ENCODE results near the gene PLXNA4.

PLXNA4 gene

DNA sequence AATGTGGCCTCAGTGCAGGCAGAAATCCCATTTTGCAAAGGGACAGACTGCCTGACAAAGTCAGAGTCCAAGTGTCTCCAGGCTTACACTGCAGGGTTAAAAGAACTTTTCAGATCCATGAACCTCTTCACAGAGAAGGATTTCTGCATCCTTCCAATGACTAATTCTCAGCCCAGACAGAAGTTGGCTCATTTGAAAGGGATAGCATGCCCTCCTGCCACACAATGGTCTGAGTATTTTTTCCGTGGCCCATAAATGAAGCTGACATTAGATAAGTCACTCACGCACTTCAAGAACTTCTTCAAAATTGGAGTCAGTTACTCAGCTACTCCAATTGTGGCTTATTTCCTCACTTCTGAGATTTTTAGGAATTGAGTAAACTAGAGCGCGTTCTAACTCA lies 170.2 kb downstream of the PLXNA4 start:
- CTCF ChIA-PET = no interaction called here
- DNase-seq (ENCODE audit: extremely low spot score) = no peak
- no peak for TF ChIP-seq ZNF384 (IDR thresholded peaks at IDR 0.05)
- TF ChIP-seq CTBP1 (IDR thresholded peaks at IDR 0.05; ENCODE audit: borderline replicate concordance) = no peak
- TF ChIP-seq FOXK2 (IDR thresholded peaks at IDR 0.05) = no peak
- no peak for TF ChIP-seq ARNT (IDR thresholded peaks at IDR 0.05)
- no peak for TF ChIP-seq FOXA1 (IDR thresholded peaks at IDR 0.05)
- TF ChIP-seq BHLHE40 (IDR thresholded peaks at IDR 0.05; ENCODE audit: borderline replicate concordance) = no peak
- no peak for TF ChIP-seq FOXM1 (IDR thresholded peaks at IDR 0.05; ENCODE audit: borderline replicate concordance)
- no peak for TF ChIP-seq TARDBP (IDR thresholded peaks at IDR 0.05)
- POLR2A ChIA-PET = no interaction called here

DNA sequence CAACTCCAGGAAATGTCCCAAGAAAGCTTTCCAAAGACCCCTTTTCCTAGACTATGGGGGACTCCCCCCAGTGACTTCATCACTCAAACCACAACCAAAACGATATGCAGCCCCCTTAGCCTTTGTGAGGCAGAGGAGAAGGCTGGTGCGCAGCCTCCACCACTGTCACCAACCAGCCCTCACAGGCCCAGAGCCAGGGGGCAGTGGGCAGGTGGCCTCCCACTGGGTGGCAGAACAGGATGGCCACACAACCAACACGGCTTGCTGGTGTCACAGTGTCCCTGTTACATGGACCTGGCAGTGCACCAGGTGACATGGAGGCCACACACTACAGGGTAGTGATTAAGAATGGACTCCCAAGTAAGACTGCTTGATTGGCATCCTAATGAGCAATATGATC lies 172.0 kb downstream of the PLXNA4 start:
- ChIA-PET CTCF (no interaction called here), POLR2A (no interaction called here)
- TF ChIP-seq BHLHE40 (IDR thresholded peaks at IDR 0.05; ENCODE audit: borderline replicate concordance) (no peak), TARDBP (IDR thresholded peaks at IDR 0.05) (no peak), NFRKB (IDR thresholded peaks at IDR 0.05) (no peak), FOXK2 (IDR thresholded peaks at IDR 0.05) (no peak), SP1 (IDR thresholded peaks at IDR 0.05) (no peak), ARNT (IDR thresholded peaks at IDR 0.05) (no peak), SUZ12 (IDR thresholded peaks at IDR 0.05) (no peak), ELF4 (IDR thresholded peaks at IDR 0.05) (no peak), FOXM1 (IDR thresholded peaks at IDR 0.05; ENCODE audit: borderline replicate concordance) (no peak), L3MBTL2 (conservative IDR thresholded peaks at IDR 0.05) (no peak), CTBP1 (IDR thresholded peaks at IDR 0.05; ENCODE audit: borderline replicate concordance) (no peak)
- no peak for DNase-seq (ENCODE audit: extremely low spot score)

DNA sequence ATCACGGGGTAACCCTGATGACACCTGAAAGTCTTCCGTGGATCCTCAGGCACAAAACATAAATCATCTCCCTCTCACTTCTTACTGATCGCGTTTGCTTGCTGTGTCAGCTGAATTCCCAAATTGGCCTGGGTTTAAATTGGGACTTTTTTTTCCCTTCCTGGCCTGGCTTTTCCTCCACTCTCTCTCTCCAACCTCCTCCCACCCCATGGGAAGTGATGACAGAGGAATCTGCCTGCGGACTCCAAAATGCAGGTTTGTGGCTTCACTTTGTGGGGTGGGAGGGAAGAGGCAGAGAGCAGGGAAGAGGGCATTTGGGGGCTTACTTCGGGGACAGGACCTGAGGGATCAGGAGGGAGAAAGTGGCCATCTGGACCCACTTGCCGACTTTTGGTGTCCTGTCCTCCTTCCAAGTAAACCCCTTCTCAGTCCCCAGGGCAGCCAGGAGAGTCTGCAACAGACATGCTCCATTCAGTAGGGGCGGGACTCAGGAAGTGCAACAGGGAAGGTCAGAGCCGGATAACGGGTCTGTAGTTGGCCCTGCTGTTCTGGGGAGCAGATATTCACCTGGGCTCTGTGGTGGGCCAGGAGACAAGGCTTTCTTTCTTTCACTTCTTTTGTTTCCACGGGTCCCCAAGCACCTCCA lies 172.7 kb downstream of the PLXNA4 start:
- DNase-seq (ENCODE audit: extremely low spot score) = no peak
- CTCF ChIA-PET = no interaction called here
- TF ChIP-seq FOXA1 (IDR thresholded peaks at IDR 0.05) (no peak), NFRKB (IDR thresholded peaks at IDR 0.05) (no peak), SP1 (IDR thresholded peaks at IDR 0.05) (no peak), SUZ12 (IDR thresholded peaks at IDR 0.05) (no peak), TARDBP (IDR thresholded peaks at IDR 0.05) (no peak), ELF4 (IDR thresholded peaks at IDR 0.05) (no peak), BHLHE40 (IDR thresholded peaks at IDR 0.05; ENCODE audit: borderline replicate concordance) (no peak), ZNF384 (IDR thresholded peaks at IDR 0.05) (no peak), FOXM1 (IDR thresholded peaks at IDR 0.05; ENCODE audit: borderline replicate concordance) (no peak), LEF1 (IDR thresholded peaks at IDR 0.05; ENCODE audit: borderline replicate concordance) (no peak), L3MBTL2 (conservative IDR thresholded peaks at IDR 0.05) (no peak), CTBP1 (IDR thresholded peaks at IDR 0.05; ENCODE audit: borderline replicate concordance) (no peak), ARNT (IDR thresholded peaks at IDR 0.05) (no peak)
- TF ChIP-seq, protein P1, sequence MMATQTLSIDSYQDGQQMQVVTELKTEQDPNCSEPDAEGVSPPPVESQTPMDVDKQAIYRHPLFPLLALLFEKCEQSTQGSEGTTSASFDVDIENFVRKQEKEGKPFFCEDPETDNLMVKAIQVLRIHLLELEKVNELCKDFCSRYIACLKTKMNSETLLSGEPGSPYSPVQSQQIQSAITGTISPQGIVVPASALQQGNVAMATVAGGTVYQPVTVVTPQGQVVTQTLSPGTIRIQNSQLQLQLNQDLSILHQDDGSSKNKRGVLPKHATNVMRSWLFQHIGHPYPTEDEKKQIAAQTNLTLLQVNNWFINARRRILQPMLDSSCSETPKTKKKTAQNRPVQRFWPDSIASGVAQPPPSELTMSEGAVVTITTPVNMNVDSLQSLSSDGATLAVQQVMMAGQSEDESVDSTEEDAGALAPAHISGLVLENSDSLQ (IDR thresholded peaks at IDR 0.05) = no peak
- POLR2A ChIA-PET = no interaction called here

DNA sequence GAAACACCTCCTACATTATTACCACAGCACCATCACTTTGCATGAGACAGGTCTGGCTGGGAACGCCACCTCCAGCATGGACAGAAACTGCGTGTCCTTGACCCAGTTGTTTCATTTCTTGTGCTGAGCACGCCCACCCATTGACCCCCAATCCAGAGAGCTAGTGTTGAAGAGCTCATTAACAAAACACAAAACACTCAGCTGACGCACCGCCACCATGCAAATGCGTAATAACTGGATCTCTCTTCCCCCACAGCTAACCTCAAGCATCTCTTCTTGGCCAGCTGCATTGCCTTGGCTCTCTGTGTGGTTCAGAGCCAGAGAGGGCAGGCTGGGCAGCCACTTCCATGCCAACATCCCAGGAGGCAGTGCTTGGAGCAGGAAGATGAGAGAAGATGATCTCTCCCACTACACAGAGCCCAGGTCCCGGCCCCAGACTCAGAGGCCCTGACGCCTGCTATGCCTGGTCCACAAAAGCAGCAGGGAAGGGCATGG lies 173.5 kb downstream of the PLXNA4 start:
- no peak for DNase-seq (ENCODE audit: extremely low spot score)
- CTCF ChIA-PET = no interaction called here
- TF ChIP-seq ZNF384 (IDR thresholded peaks at IDR 0.05) (no peak), NFRKB (IDR thresholded peaks at IDR 0.05) (no peak), LEF1 (IDR thresholded peaks at IDR 0.05; ENCODE audit: borderline replicate concordance) (no peak), ARNT (IDR thresholded peaks at IDR 0.05) (no peak), SP1 (IDR thresholded peaks at IDR 0.05) (no peak), FOXM1 (IDR thresholded peaks at IDR 0.05; ENCODE audit: borderline replicate concordance) (no peak)
- POLR2A ChIA-PET = no interaction called here

DNA sequence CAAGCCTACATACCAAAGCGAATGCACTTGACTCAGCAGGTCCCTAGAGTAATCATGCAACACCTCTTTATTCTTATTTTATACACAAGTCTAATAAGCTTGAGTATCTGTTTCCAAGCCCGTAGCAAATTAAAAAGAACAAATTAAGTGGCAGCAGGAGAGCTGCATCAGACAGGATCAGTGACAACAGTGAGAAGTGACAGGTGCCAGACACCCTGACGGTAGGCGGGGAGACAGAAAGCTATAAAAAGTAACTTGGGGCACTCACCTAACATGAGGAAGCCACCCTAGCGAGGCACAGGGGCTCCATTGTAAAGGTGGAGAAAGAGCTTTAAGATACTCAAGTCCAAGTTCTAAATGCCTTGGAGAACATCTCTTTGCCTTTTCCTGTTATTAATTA lies 174.2 kb downstream of the PLXNA4 start:
- TF ChIP-seq HDGF (IDR thresholded peaks at IDR 0.05; ENCODE audit: borderline replicate concordance) (no peak), FOXM1 (IDR thresholded peaks at IDR 0.05; ENCODE audit: borderline replicate concordance) (no peak), ZNF384 (IDR thresholded peaks at IDR 0.05) (no peak), FOXK2 (IDR thresholded peaks at IDR 0.05) (no peak), BHLHE40 (IDR thresholded peaks at IDR 0.05; ENCODE audit: borderline replicate concordance) (no peak), CTBP1 (IDR thresholded peaks at IDR 0.05; ENCODE audit: borderline replicate concordance) (no peak), SP1 (IDR thresholded peaks at IDR 0.05) (no peak), FOXA1 (IDR thresholded peaks at IDR 0.05) (no peak)
- no peak for DNase-seq (ENCODE audit: extremely low spot score)
- CTCF ChIA-PET = interaction anchor here (0.6 kb wide), 1 partner anchor 147 kb away, joined by 4 read pairs; no protein-coding TSS in a partner anchor
- POLR2A ChIA-PET = no interaction called here

DNA sequence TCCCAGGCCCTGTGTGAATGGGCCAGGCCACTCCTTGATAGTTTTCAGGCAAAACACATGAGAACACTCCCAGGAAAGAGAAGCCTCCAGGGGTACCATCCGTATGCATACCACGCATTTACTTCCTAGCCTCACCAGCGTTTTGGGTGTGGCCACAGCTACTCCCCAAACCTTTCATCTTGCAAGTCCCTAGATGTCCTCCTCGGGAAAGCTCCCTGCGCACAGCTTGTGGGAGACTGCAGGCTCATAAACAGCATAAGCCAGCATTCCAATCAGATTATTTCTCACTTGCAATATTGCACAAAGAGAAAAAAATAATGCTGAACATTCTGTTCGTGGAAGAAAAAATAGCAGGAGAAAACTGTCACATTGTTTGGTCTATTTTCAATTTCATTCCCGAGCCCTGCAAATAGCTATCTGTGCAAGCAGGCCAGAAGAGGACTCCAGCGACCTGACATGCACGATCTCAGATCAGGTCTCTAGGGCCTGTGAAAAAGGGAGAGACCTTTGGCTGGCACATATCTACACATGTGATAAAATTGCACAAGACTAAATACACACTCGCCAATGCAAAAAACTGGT lies 175.6 kb downstream of the PLXNA4 start:
- ChIA-PET POLR2A (no interaction called here), CTCF (no interaction called here)
- no peak for TF ChIP-seq ZNF384 (IDR thresholded peaks at IDR 0.05)
- TF ChIP-seq SUZ12 (IDR thresholded peaks at IDR 0.05) = no peak
- no peak for TF ChIP-seq FOXA1 (IDR thresholded peaks at IDR 0.05)
- no peak for TF ChIP-seq L3MBTL2 (conservative IDR thresholded peaks at IDR 0.05)
- no peak for TF ChIP-seq FOXK2 (IDR thresholded peaks at IDR 0.05)
- TF ChIP-seq LEF1 (IDR thresholded peaks at IDR 0.05; ENCODE audit: borderline replicate concordance) = no peak
- no peak for TF ChIP-seq BHLHE40 (IDR thresholded peaks at IDR 0.05; ENCODE audit: borderline replicate concordance)
- TF ChIP-seq ARNT (IDR thresholded peaks at IDR 0.05) = no peak
- no peak for TF ChIP-seq NFRKB (IDR thresholded peaks at IDR 0.05)
- no peak for TF ChIP-seq CTBP1 (IDR thresholded peaks at IDR 0.05; ENCODE audit: borderline replicate concordance)
- TF ChIP-seq SP1 (IDR thresholded peaks at IDR 0.05) = no peak
- no peak for TF ChIP-seq FOXM1 (IDR thresholded peaks at IDR 0.05; ENCODE audit: borderline replicate concordance)
- no peak for TF ChIP-seq TARDBP (IDR thresholded peaks at IDR 0.05)
- TF ChIP-seq HDGF (IDR thresholded peaks at IDR 0.05; ENCODE audit: borderline replicate concordance) = no peak
- TF ChIP-seq, protein P1 (IDR thresholded peaks at IDR 0.05) = no peak
- no peak for TF ChIP-seq ELF4 (IDR thresholded peaks at IDR 0.05)
- no peak for DNase-seq (ENCODE audit: extremely low spot score)
